GM19023 (cell line): Measurements from ENCODE around the gene TEC.
A peak's percentile ranks its signal among the peaks of the same experiment; 100 is the strongest.

Experiments
- ATAC-seq: cut with Tn5 transposase; IDR thresholded peaks from one replicate; pipeline ENCODE4 v1.9.1; 2021; ENCODE audit warnings: mild to moderate bottlenecking, moderate library complexity; ENCODE audit not compliant: unreplicated experiment

TEC gene

GRCh38 chr4:48127682-48128404 is 141.8 kb downstream of the TEC start:
- ATAC-seq = peak; percentile 76

GRCh38 chr4:48127231-48127630 is 142.4 kb downstream of the TEC start:
- no peak for ATAC-seq

GRCh38 chr4:48126621-48127020 is 143.0 kb downstream of the TEC start:
- no peak for ATAC-seq

- no peak for ATAC-seq
These were observed 144.8 kb downstream of the TEC start for GRCh38 chr4:48124870-48125269.

DNA sequence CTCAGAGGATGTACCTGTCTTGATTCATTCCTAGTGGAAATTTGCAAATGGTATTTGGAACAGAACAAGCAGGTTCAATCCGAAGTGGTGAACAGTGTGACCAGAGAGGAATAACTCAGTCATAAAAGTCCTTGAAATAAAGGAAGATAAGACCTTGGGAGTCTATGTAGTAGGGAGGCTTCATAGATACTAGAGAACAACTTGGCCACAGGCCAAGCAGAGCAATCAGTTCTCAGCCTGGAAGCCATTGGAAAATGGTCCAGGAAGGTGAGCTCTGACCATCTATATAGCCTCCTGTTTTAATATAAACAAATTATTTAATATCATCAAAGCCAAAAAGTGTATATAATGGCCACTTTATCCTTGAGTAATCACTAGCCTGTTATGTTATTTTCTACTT is 146.9 kb downstream of the TEC start:
- no peak for ATAC-seq

- ATAC-seq = no peak
These were observed 148.5 kb downstream of the TEC start for GRCh38 chr4:48121180-48121579.

- no peak for ATAC-seq
These were observed 149.5 kb downstream of the TEC start for GRCh38 chr4:48120132-48120531.

- ATAC-seq = no peak
These were observed 150.0 kb downstream of the TEC start for GRCh38 chr4:48119646-48120045.

DNA sequence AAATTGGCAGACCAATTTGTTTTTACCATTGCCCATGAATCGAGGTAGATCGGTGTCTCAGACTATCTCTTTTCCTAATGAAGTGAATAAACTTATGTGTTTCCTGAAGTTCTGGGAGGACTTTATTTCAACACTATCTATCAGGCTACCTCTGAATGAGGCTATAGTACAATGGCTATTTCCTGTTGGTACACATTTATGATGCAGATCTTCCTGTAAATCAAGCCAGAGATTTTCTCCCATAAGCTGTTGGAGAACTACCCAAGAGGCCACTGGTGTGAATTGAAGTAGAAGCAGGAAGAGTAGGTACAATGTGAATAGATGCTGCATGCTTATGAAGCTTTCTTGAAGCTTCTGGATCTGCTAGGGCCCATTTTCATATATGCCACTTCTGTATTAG is 151.6 kb downstream of the TEC start:
- ATAC-seq = no peak

DNA sequence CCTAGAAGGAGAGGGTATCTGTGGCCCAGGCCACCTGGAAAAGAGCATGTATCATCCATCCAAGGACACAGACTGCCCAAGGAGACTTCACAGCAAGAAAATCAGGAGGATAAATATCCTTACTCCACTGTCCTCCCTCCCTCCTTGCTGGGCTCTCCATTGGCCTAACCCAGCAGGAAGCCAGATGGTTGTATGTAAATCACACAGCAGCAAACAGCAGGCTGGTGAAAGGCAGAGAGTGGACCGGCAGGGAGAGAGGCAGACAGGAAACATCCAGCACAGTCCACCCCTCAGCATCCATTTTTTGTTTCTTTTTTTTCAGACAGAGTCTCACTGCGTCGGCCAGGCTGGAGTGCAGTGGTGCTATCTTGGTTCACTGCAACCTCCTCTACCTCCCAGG is 153.1 kb downstream of the TEC start:
- no peak for ATAC-seq

GRCh38 chr4:48114412-48114811 is 155.2 kb downstream of the TEC start:
- ATAC-seq = no peak

DNA sequence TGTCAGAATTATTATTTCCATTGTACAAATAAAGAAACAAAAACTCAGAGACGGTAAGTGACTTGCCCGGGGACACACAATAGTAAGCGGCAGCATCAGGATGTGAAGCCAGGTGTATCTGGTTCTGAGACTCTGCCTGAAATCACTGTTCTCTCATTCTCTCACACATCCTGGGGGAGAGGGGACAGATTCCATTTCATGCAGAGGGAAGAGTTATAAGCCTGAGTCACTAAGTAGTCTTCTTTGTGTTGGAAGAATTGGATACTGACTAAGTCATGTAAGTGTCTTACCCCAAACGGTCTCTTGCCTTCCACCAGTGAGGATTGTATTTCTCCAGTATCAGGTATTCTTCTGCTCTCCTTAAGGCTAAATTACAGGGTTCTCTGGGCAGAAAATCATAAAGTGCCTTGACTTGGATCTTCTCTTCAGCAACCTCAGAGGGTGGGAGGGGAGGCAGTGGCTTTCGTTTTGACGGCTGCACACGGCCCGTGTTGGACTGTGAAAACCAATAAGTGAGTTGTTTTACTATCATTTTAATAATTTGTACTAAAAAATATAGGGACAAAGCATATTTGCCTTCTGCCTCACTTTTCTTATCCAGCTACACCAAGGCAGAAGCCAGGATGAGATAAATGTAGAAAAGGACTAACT is 157.5 kb downstream of the TEC start:
- ATAC-seq = no peak

DNA sequence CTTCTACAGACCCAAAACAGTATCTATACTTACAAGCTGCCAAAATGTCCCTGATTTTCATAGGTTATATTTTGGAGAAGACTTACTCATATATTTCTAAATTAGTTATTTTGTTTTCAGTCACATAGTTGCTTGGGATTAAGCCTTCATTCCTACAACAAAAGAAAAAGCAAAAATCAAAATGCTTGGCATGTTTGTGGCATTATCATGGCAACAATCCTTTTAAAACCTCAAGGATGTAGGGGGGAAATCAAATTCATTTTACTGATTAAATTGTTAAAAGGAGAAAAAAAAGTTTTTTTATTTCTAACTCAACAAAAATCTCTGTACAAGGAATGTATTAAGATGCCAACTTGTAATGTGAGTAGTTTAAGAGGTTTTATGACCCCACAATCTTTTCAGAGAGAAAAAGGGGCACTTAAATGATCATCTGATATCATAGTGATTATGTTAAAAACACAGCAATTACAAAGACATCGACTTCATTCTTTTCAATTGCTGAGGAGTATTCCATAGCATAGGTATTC is 159.1 kb downstream of the TEC start:
- ATAC-seq = no peak

DNA sequence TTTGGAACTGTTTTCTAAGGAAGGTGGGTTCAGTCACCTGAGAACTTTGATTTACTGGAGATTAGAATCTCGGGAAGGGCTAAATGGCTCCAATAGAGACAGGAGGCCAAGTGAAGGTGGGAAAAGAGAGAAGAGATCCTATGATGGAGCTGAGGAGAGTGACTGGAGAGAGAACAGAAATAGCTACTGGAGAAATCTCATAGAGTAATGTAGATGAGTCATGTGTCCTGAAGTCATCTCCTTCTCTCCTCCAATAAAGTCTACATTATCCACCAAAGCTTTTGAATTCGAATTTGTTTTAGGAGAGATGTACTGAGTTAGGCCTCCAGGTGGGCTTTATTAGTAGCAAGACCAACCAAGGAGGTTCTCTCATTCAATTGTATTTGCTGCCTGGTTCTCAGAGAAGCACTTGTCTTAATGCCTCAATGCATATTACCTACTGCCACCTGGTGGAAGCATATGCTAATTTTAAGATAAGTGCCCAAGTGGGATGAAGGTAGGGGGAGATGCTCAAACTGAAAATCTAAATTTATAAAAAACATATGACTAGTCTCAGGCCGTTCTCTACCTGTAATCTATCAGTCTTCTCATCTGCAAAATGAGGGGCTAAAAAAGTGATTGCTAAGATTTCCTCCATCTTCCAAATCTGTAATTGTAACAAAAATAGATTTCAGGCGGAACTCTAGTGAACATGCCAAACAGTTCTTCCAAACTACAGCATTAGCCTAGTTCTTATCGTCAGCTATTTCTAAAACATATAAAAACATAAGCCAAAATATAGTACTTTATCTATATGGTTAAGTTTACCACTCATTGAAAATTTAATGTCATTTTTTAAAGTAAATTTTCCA is 160.0 kb downstream of the TEC start:
- peak; percentile 69 for ATAC-seq

DNA sequence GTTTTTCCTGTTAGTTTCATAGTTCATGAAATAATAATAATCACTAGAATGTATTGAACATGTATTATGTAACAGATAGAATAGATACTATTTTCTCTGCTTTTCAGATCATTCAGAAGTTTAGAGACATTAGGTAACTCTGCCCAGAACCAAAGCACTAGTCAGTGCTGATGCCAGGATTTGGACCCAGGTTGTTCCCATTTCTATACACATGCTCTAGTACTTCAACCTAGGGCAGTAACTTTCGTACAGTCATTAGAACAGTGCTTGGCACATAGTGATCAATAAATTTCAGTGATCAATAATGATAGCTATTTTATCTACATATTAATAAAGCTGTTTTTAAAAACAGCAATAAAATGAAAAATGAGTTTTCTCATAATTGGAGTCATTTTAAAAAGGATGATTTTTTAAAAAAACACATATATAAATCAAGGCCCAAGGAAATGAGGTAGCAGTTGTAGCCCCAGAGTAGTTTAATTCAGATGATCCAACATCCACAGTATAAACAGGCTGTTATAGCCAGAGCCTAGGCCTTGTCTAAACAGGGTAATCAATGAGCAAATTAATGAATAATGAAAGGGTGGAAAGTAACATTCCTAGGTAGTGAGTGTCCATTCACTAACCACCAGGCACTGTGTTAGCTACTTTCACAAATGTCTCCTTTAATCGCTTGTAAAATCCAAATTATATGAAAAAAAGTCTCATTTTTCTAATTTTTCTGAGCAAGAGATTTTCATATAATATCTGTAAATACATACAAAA is 161.1 kb downstream of the TEC start:
- ATAC-seq = no peak

GRCh38 chr4:48105230-48105629 is 164.4 kb downstream of the TEC start:
- no peak for ATAC-seq

- ATAC-seq = peak; percentile 80
These were observed 166.0 kb downstream of the TEC start for GRCh38 chr4:48103483-48104139.

- ATAC-seq = no peak
These were observed 167.3 kb downstream of the TEC start for GRCh38 chr4:48102303-48102702.

DNA sequence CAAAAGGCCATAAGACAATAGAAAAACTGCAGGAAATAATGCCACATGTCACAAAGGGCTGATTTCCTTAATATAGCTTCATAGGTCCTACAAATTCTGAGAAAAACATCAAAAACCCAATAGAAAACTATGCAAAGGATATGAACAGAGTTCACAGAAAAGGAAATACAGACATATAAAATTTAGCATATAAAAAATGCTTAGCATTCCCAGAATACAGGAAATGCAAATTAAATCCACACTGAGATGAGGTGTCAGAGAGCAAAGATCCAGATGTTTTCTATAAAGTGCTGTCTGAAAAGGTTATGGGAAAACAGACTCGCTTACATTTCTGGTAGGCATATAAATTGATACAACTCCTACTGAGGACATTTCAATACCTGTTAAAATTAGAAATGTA is 169.4 kb downstream of the TEC start:
- no peak for ATAC-seq

DNA sequence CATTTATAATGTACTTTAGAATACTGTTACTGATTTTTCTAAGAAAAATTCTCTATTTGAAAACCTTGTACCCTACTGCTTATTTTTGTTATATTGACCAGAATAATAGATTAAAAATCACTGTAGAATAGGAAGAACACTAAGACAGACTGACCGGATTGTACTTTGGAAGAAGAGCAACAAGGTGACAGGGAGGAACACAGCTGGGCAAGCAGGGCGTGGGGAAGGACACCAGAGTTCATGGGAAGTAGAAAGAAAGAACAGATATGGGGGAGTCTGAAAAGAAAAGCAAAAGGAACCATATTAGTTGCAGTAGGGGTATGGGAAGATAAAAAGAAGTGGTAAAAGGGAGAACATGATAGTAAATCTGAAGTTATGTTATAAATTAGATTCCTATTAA is 174.2 kb downstream of the TEC start:
- ATAC-seq = no peak
